Neural progenitor cell (in vitro differentiated cells): Measurements from ENCODE around the gene WFS1.
A peak's percentile ranks its signal among the peaks of the same experiment; 100 is the strongest.

ENCODE experiments used
- EZH2 ChIP-seq: fragments of 200-600 bp; sonication (generic); IDR thresholded peaks from 2 replicates; pipeline ENCODE4 v1.6.1; 2017; ENCODE audit warnings: antibody characterized with exemption, mild to moderate bottlenecking, moderate library complexity
- TF ChIP-seq, protein P1 (sequence below): fragments of 200-600 bp; sonication (generic); IDR thresholded peaks from 2 replicates; pipeline ENCODE4 v1.5.1; 2017; ENCODE audit warnings: antibody characterized with exemption, mild to moderate bottlenecking

DNA sequence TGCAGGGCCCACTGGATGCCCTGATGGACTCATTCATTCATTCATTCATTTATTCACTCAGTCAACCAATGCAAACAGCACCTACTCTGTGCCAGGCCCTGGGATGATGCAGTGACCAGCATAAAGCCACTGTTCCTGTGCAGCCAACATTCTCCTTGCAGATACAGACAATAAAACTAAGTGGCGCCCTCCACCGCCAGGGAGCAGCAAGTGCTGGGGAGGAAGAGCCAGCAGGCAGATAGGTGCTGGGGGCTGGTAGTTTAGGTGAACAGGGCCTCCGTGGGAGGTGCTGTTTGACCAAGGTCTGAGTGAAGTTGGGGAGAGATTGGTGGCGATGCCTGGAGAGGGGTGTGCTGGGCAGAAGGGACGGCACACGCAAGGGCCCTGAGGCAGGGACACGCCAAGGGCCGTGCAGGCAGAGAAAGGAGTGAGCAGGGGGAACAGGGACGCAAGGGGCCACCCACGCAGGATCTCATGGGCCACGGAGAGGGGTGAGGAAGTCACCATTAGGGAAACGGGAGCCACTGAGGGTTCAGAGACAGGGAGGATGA, 65.5 kb downstream of the WFS1 start:
- TF ChIP-seq, protein P1, sequence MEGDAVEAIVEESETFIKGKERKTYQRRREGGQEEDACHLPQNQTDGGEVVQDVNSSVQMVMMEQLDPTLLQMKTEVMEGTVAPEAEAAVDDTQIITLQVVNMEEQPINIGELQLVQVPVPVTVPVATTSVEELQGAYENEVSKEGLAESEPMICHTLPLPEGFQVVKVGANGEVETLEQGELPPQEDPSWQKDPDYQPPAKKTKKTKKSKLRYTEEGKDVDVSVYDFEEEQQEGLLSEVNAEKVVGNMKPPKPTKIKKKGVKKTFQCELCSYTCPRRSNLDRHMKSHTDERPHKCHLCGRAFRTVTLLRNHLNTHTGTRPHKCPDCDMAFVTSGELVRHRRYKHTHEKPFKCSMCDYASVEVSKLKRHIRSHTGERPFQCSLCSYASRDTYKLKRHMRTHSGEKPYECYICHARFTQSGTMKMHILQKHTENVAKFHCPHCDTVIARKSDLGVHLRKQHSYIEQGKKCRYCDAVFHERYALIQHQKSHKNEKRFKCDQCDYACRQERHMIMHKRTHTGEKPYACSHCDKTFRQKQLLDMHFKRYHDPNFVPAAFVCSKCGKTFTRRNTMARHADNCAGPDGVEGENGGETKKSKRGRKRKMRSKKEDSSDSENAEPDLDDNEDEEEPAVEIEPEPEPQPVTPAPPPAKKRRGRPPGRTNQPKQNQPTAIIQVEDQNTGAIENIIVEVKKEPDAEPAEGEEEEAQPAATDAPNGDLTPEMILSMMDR, result peak; percentile 28
- no peak for TF ChIP-seq EZH2
